IMR-90 (cell line): Measurements from ENCODE around the gene AZI2. TPM values are rescaled to one million over a fixed set of nuclear protein-coding genes. Genes with fewer than 3 reads are reported as not detected.

Experiments used
- ATAC-seq: fragments of 200-7000 bp; cut with Tn5 transposase; 2 replicates; pipeline ENCODE4 v1.9.1; 2020; ENCODE audit warnings: low read depth, mild to moderate bottlenecking, moderate library complexity
- BruUV-seq: library from RNA; stranded (reverse); fragments of 400-500 nt; replicated peaks from 2 replicates; lab custom pipeline; 2021; lab: Mats Ljungman, UMichigan
- CTCF ChIA-PET: fragments of 300-600 bp; formaldehyde crosslinking; extraction: SDS; loops from one replicate; lab custom pipeline; 2021; ENCODE audit warnings: antibody characterized with exemption; lab: Yijun Ruan, JAX
- POLR2A ChIA-PET: fragments of 300-600 bp; sonication (Branson Sonifier 250); formaldehyde crosslinking; loops from one replicate; lab custom pipeline; 2022; ENCODE audit warnings: antibody characterized with exemption; ENCODE audit not compliant: unreplicated experiment; lab: Charles Lee
- DNase-seq: peaks from one replicate; pipeline ENCODE4 v3.0.0; 2013
- H2AFZ ChIP-seq: replicated peaks from 2 replicates; pipeline ENCODE3; 2013; ENCODE audit warnings: low read length, mild to moderate bottlenecking; ENCODE audit not compliant: poor library complexity
- H2AK5ac ChIP-seq: 2 replicates; pipeline ENCODE4 v1.6.1; 2013; ENCODE audit warnings: low read depth, low read length, inconsistent platforms
- H2AK9ac ChIP-seq: replicated peaks from 2 replicates; pipeline ENCODE3; 2013; ENCODE audit warnings: mild to moderate bottlenecking, low read depth, low read length, moderate library complexity; ENCODE audit not compliant: poor library complexity
- H2BK120ac ChIP-seq: 2 replicates; pipeline ENCODE4 v1.6.1; 2013; ENCODE audit warnings: low read depth, low read length, inconsistent platforms
- H2BK15ac ChIP-seq: 3 replicates; pipeline ENCODE4 v1.6.1; 2013; ENCODE audit warnings: low read depth, low read length, inconsistent platforms
- H2BK20ac ChIP-seq: 2 replicates; pipeline ENCODE4 v1.6.1; 2013; ENCODE audit warnings: low read depth, mild to moderate bottlenecking, inconsistent platforms, low read length, moderate library complexity
- H2BK5ac ChIP-seq: 2 replicates; pipeline ENCODE4 v1.6.1; 2013; ENCODE audit warnings: mild to moderate bottlenecking, low read depth, low read length, inconsistent platforms; ENCODE audit not compliant: poor library complexity, severe bottlenecking
- H3K14ac ChIP-seq: replicated peaks from 2 replicates; pipeline ENCODE4 v1.6.1; 2013; ENCODE audit warnings: low read depth, low read length, inconsistent platforms
- H3K18ac ChIP-seq: 2 replicates; pipeline ENCODE4 v1.6.1; 2013; ENCODE audit warnings: low read depth, low read length, control low read depth
- H3K23ac ChIP-seq: 2 replicates; pipeline ENCODE4 v1.6.1; 2013; ENCODE audit warnings: low read depth, low read length, inconsistent platforms
- H3K27ac ChIP-seq: 2 replicates; pipeline ENCODE4 v1.5.1; 2013; ENCODE audit warnings: mild to moderate bottlenecking, control low read depth, low read length; ENCODE audit not compliant: insufficient read depth
- H3K27me3 ChIP-seq: 2 replicates; pipeline ENCODE4 v1.6.1; 2013; ENCODE audit warnings: low read length; ENCODE audit not compliant: control insufficient read depth, insufficient read depth
- H3K36me3 ChIP-seq: 2 replicates; pipeline ENCODE4 v1.6.1; 2013; ENCODE audit warnings: low read length, mixed read lengths; ENCODE audit not compliant: control insufficient read depth, insufficient read depth
- H3K4ac ChIP-seq: 2 replicates; pipeline ENCODE4 v1.6.1; 2013; ENCODE audit warnings: low read depth, low read length, inconsistent platforms
- H3K4me1 ChIP-seq: 2 replicates; pipeline ENCODE4 v1.6.1; 2013; ENCODE audit warnings: low read length, mixed read lengths; ENCODE audit not compliant: control insufficient read depth, insufficient read depth
- H3K4me2 ChIP-seq: 2 replicates; pipeline ENCODE4 v1.6.1; 2013; ENCODE audit warnings: low read depth, mild to moderate bottlenecking, control low read depth, low read length, moderate library complexity
- H3K4me3 ChIP-seq: 2 replicates; pipeline ENCODE4 v1.5.1; 2013; ENCODE audit warnings: low read depth, mild to moderate bottlenecking, control low read depth, low read length, moderate library complexity; ENCODE audit not compliant: insufficient read depth
- H3K56ac ChIP-seq: 2 replicates; pipeline ENCODE4 v1.6.1; 2013; ENCODE audit warnings: low read length, inconsistent platforms; ENCODE audit not compliant: insufficient read depth; ENCODE audit errors: extremely low read depth
- H3K79me1 ChIP-seq, 2 experiments: 2 replicates each; pipeline ENCODE4 v1.6.1; 2013; ENCODE audit warnings: low read length in 2 of 2, inconsistent platforms in 1 of 2, low read depth in 1 of 2
- H3K9ac ChIP-seq: 2 replicates; pipeline ENCODE4 v1.6.1; 2013; ENCODE audit warnings: low read depth, low read length, control low read depth
- H3K9me1 ChIP-seq: 2 replicates; pipeline ENCODE4 v1.6.1; 2013; ENCODE audit warnings: low read length, inconsistent platforms; ENCODE audit not compliant: insufficient read depth
- H3K9me3 ChIP-seq: 2 replicates; pipeline ENCODE4 v1.6.1; 2013; ENCODE audit warnings: low read length; ENCODE audit not compliant: control insufficient read depth, insufficient read depth
- H4K20me1 ChIP-seq: 2 replicates; pipeline ENCODE4 v1.6.1; 2013; ENCODE audit warnings: low read length, inconsistent platforms; ENCODE audit not compliant: insufficient read depth
- H4K5ac ChIP-seq: 2 replicates; pipeline ENCODE4 v1.6.1; 2013; ENCODE audit warnings: mild to moderate bottlenecking, low read depth, low read length, control low read depth
- H4K8ac ChIP-seq, 2 experiments: 2 replicates each; pipeline ENCODE4 v1.6.1; 2013; ENCODE audit warnings: low read depth in 2 of 2, low read length in 2 of 2, control low read depth in 1 of 2, inconsistent platforms in 1 of 2
- H4K91ac ChIP-seq: 2 replicates; pipeline ENCODE4 v1.6.1; 2013; ENCODE audit warnings: low read depth, low read length, inconsistent platforms; ENCODE audit not compliant: insufficient read depth
- MAZ ChIP-seq: IDR thresholded peaks from 2 replicates; pipeline ENCODE4 v1.6.1; 2012; ENCODE audit warnings: low read depth, mild to moderate bottlenecking, low read length, improper control_type of control experiment, moderate library complexity, borderline replicate concordance
- RCOR1 ChIP-seq: IDR thresholded peaks from 2 replicates; pipeline ENCODE4 v1.6.1; 2012; ENCODE audit warnings: mild to moderate bottlenecking, low read length, improper control_type of control experiment; ENCODE audit not compliant: insufficient replicate concordance
- WGBS, 2 experiments: methylation state at CpG; one replicate each; pipeline versions ENCODE4 v1.1.5 to v1.1.7; 2013; ENCODE audit warnings: missing lambda C conversion rate in 2 of 2; ENCODE audit not compliant: insufficient read length in 1 of 2; ENCODE audit errors: extremely low coverage in 2 of 2; 5-methylcytosine and 5-hydroxymethylcytosine counted together
- dilution Hi-C: fragments of 300-500 bp; cut with HindIII; formaldehyde crosslinking; loops from one replicate; pipeline ENCODE4 v1.14.3; 2018; ENCODE audit warnings: low sequenced_read_pairs; ENCODE audit not compliant: unreplicated experiment
- in situ Hi-C: fragments of 300-500 bp; cut with MboI; formaldehyde crosslinking; loops from 3 replicates; pipeline ENCODE4 v1.14.3; 2019; ENCODE audit warnings: low sequenced_read_pairs, inconsistent platforms, mixed read lengths
- intact Hi-C: fragments of 100-400 bp; cut with micrococcal nuclease; formaldehyde crosslinking; loops from 2 replicates; pipeline ENCODE4 v1.10.0; 2022
- polyA plus RNA-seq, 3 experiments: library from polyadenylated mRNA; depleted of rRNA; stranded (reverse); fragments of >200 nt; gene quantifications; 2 replicates each; pipeline ENCODE4 v1.2.3, GENCODE V29; 2012; ENCODE audit warnings: low replicate concordance in 1 of 3
- total RNA-seq: library from RNA; depleted of rRNA; stranded (reverse); fragments of >200 nt; gene quantifications from 2 replicates; pipeline ENCODE4 v1.2.3, GENCODE V29; 2012

AZI2 gene
- total and polyA plus RNA-seq, 2 of the 4 experiments (the other 2 are of a cell fraction), result 30.1 to 52.5 TPM

DNA sequence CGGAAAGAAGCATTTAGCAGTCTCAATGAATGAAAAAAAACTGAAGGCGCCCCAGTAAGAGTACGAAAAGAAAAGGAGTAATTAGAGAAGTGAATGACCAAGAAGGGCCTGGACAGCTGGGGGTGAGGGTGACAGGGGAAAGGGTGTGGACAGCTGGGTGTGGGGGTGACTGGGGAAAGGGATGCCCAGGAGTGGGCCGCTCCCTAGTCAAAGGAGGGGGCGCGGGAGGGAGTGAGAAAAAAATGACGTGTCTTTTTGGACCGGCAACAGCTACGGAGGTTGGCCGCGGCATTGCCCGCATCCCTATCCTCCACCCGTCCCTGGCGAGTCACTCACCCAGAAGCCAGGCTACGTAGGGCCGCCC is 377 bp downstream of the AZI2 start:
- peak overlapping the region; percentile 95 for H3K9ac ChIP-seq
- H3K36me3 ChIP-seq, result no peaks in the 10 kb centered on the region
- peak overlapping the region; percentile 94 for H3K23ac ChIP-seq
- H4K20me1 ChIP-seq, result no peaks in the 10 kb centered on the region; the same call in 1 of the 2 replicates
- H4K91ac ChIP-seq, result peak overlapping the region; percentile 69
- H4K8ac ChIP-seq, result peak overlapping the region; percentile 71 to 82
- H3K4me2 ChIP-seq, result peak overlapping the region; percentile 93
- H2AFZ ChIP-seq, result peak overlapping the region; percentile 96
- peak overlapping the region; percentile 88 for H3K56ac ChIP-seq
- peak overlapping the region; percentile 45; the same call in 1 of the 3 replicates for H2BK15ac ChIP-seq
- ChIA-PET CTCF (interaction anchor here (0.9 kb wide), 1 partner anchor 12 kb away, joined by 3 read pairs; no protein-coding TSS in a partner anchor), POLR2A (interaction anchor here (0.6 kb wide), 1 partner anchor 22 kb away, joined by 3 read pairs; no protein-coding TSS in a partner anchor)
- peak overlapping the region; percentile 18 for H3K18ac ChIP-seq
- no peaks in the 10 kb centered on the region for H3K9me1 ChIP-seq
- TF ChIP-seq MAZ (peak; percentile 95), RCOR1 (no peak)
- 0% methylated on average over 4 of the region's 16 CpGs; no CpG with 5 or more reads in 1 of the 2 experiments for WGBS, 2 experiments
- H3K4me1 ChIP-seq, result peaks cover under 1% of the 10 kb centered on the region; the same call in 1 of the 2 replicates
- peak overlapping the region; percentile 83 for H2AK5ac ChIP-seq
- intact Hi-C loops, result loop anchor here (10.0 kb wide), 1 partner anchor 1183 kb away; no protein-coding TSS in a partner anchor
- H2BK20ac ChIP-seq, result peak overlapping the region; percentile 9; the same call in 1 of the 2 replicates
- TSS peak; percentile 60 for BruUV-seq
- dilution Hi-C loops, result no loop called here
- peak overlapping the region; percentile 88 for H3K4ac ChIP-seq
- DNase-seq (no peak), ATAC-seq (peak; percentile 80)
- in situ Hi-C loops, result no loop called here
- H3K27me3 ChIP-seq, result no peaks in the 10 kb centered on the region
- H2BK120ac ChIP-seq, result peak overlapping the region; percentile 71
- peak overlapping the region; percentile 84 for H2BK5ac ChIP-seq
- peak overlapping the region; percentile 21 for H4K5ac ChIP-seq
- H3K9me3 ChIP-seq, result no peaks in the 10 kb centered on the region
- H3K79me1 ChIP-seq, result peaks cover 13 to 25% of the 10 kb centered on the region in 2 experiments
- peak overlapping the region; percentile 90 for H3K27ac ChIP-seq
- H3K14ac ChIP-seq, result peak overlapping the region; percentile 93
- peak overlapping the region; percentile 67 for H3K4me3 ChIP-seq
- H2AK9ac ChIP-seq, result peak overlapping the region; percentile 75
